Progenitor cell of endocrine pancreas (in vitro differentiated cells): ENCODE data around the gene ZNF221. TPM values are rescaled to one million over a fixed set of nuclear protein-coding genes. Genes with fewer than 3 reads are reported as not detected.

Experiments
- DNase-seq: peaks from one replicate; pipeline ENCODE4 v3.0.0; 2021; ENCODE audit warnings: low spot score; ENCODE audit not compliant: unreplicated experiment
- H3K27ac Mint-ChIP-seq: 2 replicates; pipeline ENCODE4 v1.8.0; 2021; ENCODE audit warnings: mild to moderate bottlenecking, moderate library complexity, mixed read lengths
- H3K27me3 Mint-ChIP-seq: 2 replicates; pipeline ENCODE4 v1.8.0; 2021; ENCODE audit warnings: mixed read lengths
- H3K36me3 Mint-ChIP-seq: 2 replicates; pipeline ENCODE4 v1.8.0; 2022; ENCODE audit warnings: mixed read lengths; ENCODE audit not compliant: insufficient read depth
- H3K4me1 Mint-ChIP-seq: 2 replicates; pipeline ENCODE4 v1.8.0; 2021; ENCODE audit warnings: low read depth, mixed read lengths
- H3K4me3 Mint-ChIP-seq: 2 replicates; pipeline ENCODE4 v1.8.0; 2021; ENCODE audit warnings: low read depth, mild to moderate bottlenecking, moderate library complexity, mixed read lengths
- H3K9me3 Mint-ChIP-seq: 2 replicates; pipeline ENCODE4 v1.8.0; 2021; ENCODE audit warnings: low read depth, mixed read lengths
- total RNA-seq: library from RNA; stranded (reverse); gene quantifications from 2 replicates; pipeline ENCODE4 v1.2.1, GENCODE V29; 2021
- TF ChIP-seq, protein P1 (sequence below): fragments of 200-600 bp; sonication (generic); IDR thresholded peaks from one replicate; pipeline ENCODE4 v1.5.0; 2021; ENCODE audit warnings: antibody characterized with exemption, mild to moderate bottlenecking; ENCODE audit not compliant: unreplicated experiment

The ZNF221 gene
- total RNA-seq, 1 donor from 2014 or later = 14.8 TPM

- Mint-ChIP-seq H3K4me3 (no peak overlapping the region), H3K27me3 (no peaks in the 10 kb centered on the region), H3K36me3 (peaks cover 67% of the 10 kb centered on the region), H3K27ac (no peak overlapping the region), H3K9me3 (peaks cover 45% of the 10 kb centered on the region), H3K4me1 (no peaks in the 10 kb centered on the region)
- TF ChIP-seq, protein P1, sequence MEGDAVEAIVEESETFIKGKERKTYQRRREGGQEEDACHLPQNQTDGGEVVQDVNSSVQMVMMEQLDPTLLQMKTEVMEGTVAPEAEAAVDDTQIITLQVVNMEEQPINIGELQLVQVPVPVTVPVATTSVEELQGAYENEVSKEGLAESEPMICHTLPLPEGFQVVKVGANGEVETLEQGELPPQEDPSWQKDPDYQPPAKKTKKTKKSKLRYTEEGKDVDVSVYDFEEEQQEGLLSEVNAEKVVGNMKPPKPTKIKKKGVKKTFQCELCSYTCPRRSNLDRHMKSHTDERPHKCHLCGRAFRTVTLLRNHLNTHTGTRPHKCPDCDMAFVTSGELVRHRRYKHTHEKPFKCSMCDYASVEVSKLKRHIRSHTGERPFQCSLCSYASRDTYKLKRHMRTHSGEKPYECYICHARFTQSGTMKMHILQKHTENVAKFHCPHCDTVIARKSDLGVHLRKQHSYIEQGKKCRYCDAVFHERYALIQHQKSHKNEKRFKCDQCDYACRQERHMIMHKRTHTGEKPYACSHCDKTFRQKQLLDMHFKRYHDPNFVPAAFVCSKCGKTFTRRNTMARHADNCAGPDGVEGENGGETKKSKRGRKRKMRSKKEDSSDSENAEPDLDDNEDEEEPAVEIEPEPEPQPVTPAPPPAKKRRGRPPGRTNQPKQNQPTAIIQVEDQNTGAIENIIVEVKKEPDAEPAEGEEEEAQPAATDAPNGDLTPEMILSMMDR = no peak
- DNase-seq = no peak
These were observed 6.9 kb downstream of the ZNF221 start for GRCh38 chr19:43957891-43958290.

GRCh38 chr19:43960411-43960810 lies 9.4 kb downstream of the ZNF221 start:
- TF ChIP-seq, protein P1 = no peak
- Mint-ChIP-seq H3K4me3 (no peak overlapping the region), H3K4me1 (no peaks in the 10 kb centered on the region), H3K27ac (no peak overlapping the region), H3K27me3 (no peaks in the 10 kb centered on the region), H3K36me3 (peaks cover 74% of the 10 kb centered on the region), H3K9me3 (peaks cover 54% of the 10 kb centered on the region)
- DNase-seq = no peak

- Mint-ChIP-seq H3K4me1 (no peaks in the 10 kb centered on the region), H3K4me3 (no peak overlapping the region), H3K27me3 (no peaks in the 10 kb centered on the region), H3K9me3 (peaks cover 72% of the 10 kb centered on the region), H3K27ac (no peak overlapping the region), H3K36me3 (peaks cover 91% of the 10 kb centered on the region)
- DNase-seq = no peak
- TF ChIP-seq, protein P1 = no peak
These were observed 15.2 kb downstream of the ZNF221 start for GRCh38 chr19:43966079-43966694.

GRCh38 chr19:43976732-43977131 lies 25.7 kb downstream of the ZNF221 start:
- Mint-ChIP-seq H3K9me3 (peaks cover 73% of the 10 kb centered on the region), H3K36me3 (peaks cover 53% of the 10 kb centered on the region), H3K4me1 (no peaks in the 10 kb centered on the region), H3K27ac (no peak overlapping the region), H3K4me3 (no peak overlapping the region), H3K27me3 (no peaks in the 10 kb centered on the region)
- no peak for DNase-seq
- TF ChIP-seq, protein P1 = no peak

GRCh38 chr19:43983544-43983911 lies 32.5 kb downstream of the ZNF221 start:
- TF ChIP-seq, protein P1 = no peak
- H3K27ac Mint-ChIP-seq = no peak overlapping the region
- peak overlapping the region; percentile 66 for H3K4me3 Mint-ChIP-seq

More at GRCh38 chr19:43983544-43983911, 32.5 kb downstream of the ZNF221 start:
- Mint-ChIP-seq H3K27me3 (no peaks in the 10 kb centered on the region), H3K4me1 (peaks cover 4% of the 10 kb centered on the region), H3K9me3 (peaks cover 29% of the 10 kb centered on the region), H3K36me3 (peaks cover 12% of the 10 kb centered on the region)
- no peak for DNase-seq
